A673 (cell line): ENCODE results near the gene RNU6-9. TPM values are rescaled to one million over a fixed set of nuclear protein-coding genes. Genes with fewer than 3 reads are reported as not detected.
A peak's percentile ranks its signal among the peaks of the same experiment; 100 is the strongest.

Experiments used
- BruUV-seq: library from RNA; stranded (reverse); fragments of 400-500 nt; replicated peaks from 2 replicates; lab custom pipeline; 2021; lab: Mats Ljungman, UMichigan
- CTCF ChIA-PET: fragments of 300-600 bp; sonication (Branson Sonifier 250); formaldehyde crosslinking; loops from one replicate; lab custom pipeline; 2022; ENCODE audit warnings: antibody characterized with exemption; lab: Charles Lee
- POLR2A ChIA-PET: fragments of 300-600 bp; sonication (Branson Sonifier 250); formaldehyde crosslinking; loops from one replicate; lab custom pipeline; 2022; ENCODE audit warnings: antibody characterized with exemption; ENCODE audit not compliant: low non-redundant PET; lab: Charles Lee
- DNase-seq: peaks from one replicate; pipeline ENCODE4 v3.0.0-alpha.2; 2015; ENCODE audit warnings: low spot score
- H3K27ac ChIP-seq: fragments of 200-600 bp; sonication (generic); 2 replicates; pipeline ENCODE4 v1.5.1; 2016; ENCODE audit warnings: mixed run types, low read depth, mild to moderate bottlenecking, mixed read lengths, antibody characterized with exemption, low read length; ENCODE audit not compliant: poor library complexity, severe bottlenecking
- H3K27me3 ChIP-seq: fragments of 200-600 bp; sonication (generic); replicated peaks from 2 replicates; pipeline ENCODE4 v1.6.1; 2017; ENCODE audit warnings: mixed run types, low read depth, mild to moderate bottlenecking, mixed read lengths, antibody characterized with exemption, low read length; ENCODE audit not compliant: insufficient read depth, poor library complexity
- H3K36me3 ChIP-seq: fragments of 200-600 bp; sonication (generic); 2 replicates; pipeline ENCODE4 v1.6.1; 2016; ENCODE audit warnings: mixed run types, mild to moderate bottlenecking, mixed read lengths, antibody characterized with exemption, low read length; ENCODE audit not compliant: insufficient read depth, poor library complexity, severe bottlenecking
- H3K4me1 ChIP-seq: fragments of 200-600 bp; sonication (generic); 2 replicates; pipeline ENCODE4 v1.6.1; 2017; ENCODE audit warnings: mixed run types, mild to moderate bottlenecking, mixed read lengths, antibody characterized with exemption, low read length; ENCODE audit not compliant: insufficient read depth, poor library complexity, severe bottlenecking
- H3K4me3 ChIP-seq: fragments of 200-600 bp; sonication (generic); 2 replicates; pipeline ENCODE4 v1.5.1; 2016; ENCODE audit warnings: low read depth, mixed run types, mild to moderate bottlenecking, mixed read lengths, low read length; ENCODE audit not compliant: poor library complexity, severe bottlenecking
- H3K9me3 ChIP-seq: fragments of 200-600 bp; sonication (generic); 2 replicates; pipeline ENCODE4 v1.6.1; 2016; ENCODE audit warnings: mixed run types, low read depth, mild to moderate bottlenecking, mixed read lengths, antibody characterized with exemption, low read length; ENCODE audit not compliant: poor library complexity, severe bottlenecking
- CTCF ChIP-seq: fragments of 300-800, 200-600 bp; sonication (generic); conservative IDR thresholded peaks from 2 replicates; pipeline ENCODE4 v1.5.1; 2017; ENCODE audit warnings: low read depth, mild to moderate bottlenecking, antibody characterized with exemption, low read length, moderate library complexity, mixed read lengths
- EZH2 ChIP-seq: fragments of 200-600 bp; sonication (generic); IDR thresholded peaks from 2 replicates; pipeline ENCODE4 v1.6.1; 2017; ENCODE audit warnings: borderline replicate concordance, low read depth, mild to moderate bottlenecking, mixed read lengths, antibody characterized with exemption, low read length; ENCODE audit not compliant: poor library complexity, severe bottlenecking
- intact Hi-C: fragments of 100-400 bp; cut with micrococcal nuclease; formaldehyde crosslinking; loops from one replicate; pipeline ENCODE4 v1.10.0; 2022; ENCODE audit not compliant: unreplicated experiment
- total RNA-seq: library from RNA; stranded (reverse); gene quantifications from 2 replicates; pipeline ENCODE4 v1.2.3, GENCODE V29; 2021

The RNU6-9 gene
- total RNA-seq, 1 experiment from 2014 or later = not detected

- no peaks in the 10 kb centered on the region for H3K36me3 ChIP-seq
- intact Hi-C loops = loop anchor here (10.0 kb wide), 1 partner anchor 252 kb away; the partner anchor contains the start of gene RNF126
- ChIA-PET POLR2A (no interaction called here), CTCF (no interaction called here)
- peaks cover 22% of the 10 kb centered on the region for H3K4me1 ChIP-seq
- DNase-seq = no peak
- no peaks in the 10 kb centered on the region for H3K9me3 ChIP-seq
- peaks cover 37% of the 10 kb centered on the region for H3K27me3 ChIP-seq
- BruUV-seq = no TSS peak
- TF ChIP-seq CTCF (no peak), EZH2 (no peak)
- H3K27ac ChIP-seq = no peak overlapping the region
- H3K4me3 ChIP-seq = peak overlapping the region; percentile 33
These were observed 23.5 kb downstream of the RNU6-9 start for GRCh38 chr19:916645-917322.

- intact Hi-C loops = loop anchor here (10.0 kb wide), 1 partner anchor 253 kb away; the partner anchor contains the start of gene RNF126
- H3K36me3 ChIP-seq = no peaks in the 10 kb centered on the region
- no peak within 1 kb of the TSS for H3K27ac ChIP-seq
- H3K4me3 ChIP-seq = peak within 1 kb of the TSS; percentile 33
- CTCF ChIA-PET = no interaction called here
- no peaks in the 10 kb centered on the region for H3K9me3 ChIP-seq
- peaks cover 22% of the 10 kb centered on the region for H3K4me1 ChIP-seq
- peak; percentile 66 for TF ChIP-seq CTCF
- no peak for TF ChIP-seq EZH2
- DNase-seq = peak; percentile 50
- H3K27me3 ChIP-seq = peaks cover 37% of the 10 kb centered on the region
- no TSS peak for BruUV-seq
- POLR2A ChIA-PET = no interaction called here
These were observed 24.3 kb downstream of the RNU6-9 start, which contains the start of gene KISS1R for GRCh38 chr19:917323-918151. TSS of gene KISS1R (plus strand) at chr19:917333. CDS start at chr19:917503, 170 bp downstream.

GRCh38 chr19:918152-918437, 24.8 kb downstream of the RNU6-9 start:
- ChIA-PET CTCF (no interaction called here), POLR2A (no interaction called here)
- Histone ChIP-seq H3K4me1 (peaks cover 22% of the 10 kb centered on the region), H3K27ac (no peak overlapping the region), H3K9me3 (no peaks in the 10 kb centered on the region), H3K4me3 (peak overlapping the region; percentile 33), H3K27me3 (peaks cover 37% of the 10 kb centered on the region), H3K36me3 (no peaks in the 10 kb centered on the region)
- intact Hi-C loops = loop anchor here (10.0 kb wide), 1 partner anchor 253 kb away; the partner anchor contains the start of gene RNF126
- TF ChIP-seq EZH2 (peak; percentile 87), CTCF (no peak)
- no TSS peak for BruUV-seq
- no peak for DNase-seq
